Activated naive CD4-positive, alpha-beta T cell treated with Interleukin-2 at 50 U/mL for 16 hours (primary cell): ENCODE data around the gene PIP5K1B.

ENCODE experiments used
- DNase-seq: peaks from one replicate; pipeline ENCODE4 v3.0.0-alpha.2; 2020

PIP5K1B gene

GRCh38 chr9:68708513-68708912 is 3.5 kb downstream of the PIP5K1B start:
- DNase-seq, result no peak

- DNase-seq, result no peak
These were observed 4.5 kb downstream of the PIP5K1B start for GRCh38 chr9:68709291-68710110.

- DNase-seq, result no peak
These were observed 5.1 kb downstream of the PIP5K1B start for GRCh38 chr9:68710111-68710471.

GRCh38 chr9:68711281-68711680 is 6.2 kb downstream of the PIP5K1B start:
- no peak for DNase-seq

GRCh38 chr9:68711932-68712331 is 6.9 kb downstream of the PIP5K1B start:
- no peak for DNase-seq

- no peak for DNase-seq
These were observed 9.6 kb downstream of the PIP5K1B start for GRCh38 chr9:68714416-68715180.

GRCh38 chr9:68715181-68715456 is 10.1 kb downstream of the PIP5K1B start:
- no peak for DNase-seq

GRCh38 chr9:68717552-68718443 is 12.8 kb downstream of the PIP5K1B start:
- DNase-seq, result no peak

GRCh38 chr9:68719847-68720246 is 14.8 kb downstream of the PIP5K1B start:
- DNase-seq, result no peak

- no peak for DNase-seq
These were observed 15.7 kb downstream of the PIP5K1B start for GRCh38 chr9:68720656-68721313.

GRCh38 chr9:68721666-68722330 is 16.8 kb downstream of the PIP5K1B start:
- no peak for DNase-seq

GRCh38 chr9:68725070-68725469 is 20.0 kb downstream of the PIP5K1B start:
- no peak for DNase-seq

GRCh38 chr9:68726489-68726888 is 21.4 kb downstream of the PIP5K1B start:
- DNase-seq, result no peak

GRCh38 chr9:68727636-68728035 is 22.6 kb downstream of the PIP5K1B start:
- no peak for DNase-seq

- DNase-seq, result no peak
These were observed 23.7 kb downstream of the PIP5K1B start for GRCh38 chr9:68728731-68729130.

GRCh38 chr9:68730570-68731235 is 25.7 kb downstream of the PIP5K1B start:
- DNase-seq, result no peak

- DNase-seq, result no peak
These were observed 26.8 kb downstream of the PIP5K1B start for GRCh38 chr9:68731857-68732256.

GRCh38 chr9:68732405-68733020 is 27.5 kb downstream of the PIP5K1B start:
- no peak for DNase-seq

GRCh38 chr9:68733021-68733405 is 28.0 kb downstream of the PIP5K1B start:
- DNase-seq, result no peak

- DNase-seq, result no peak
These were observed 33.3 kb downstream of the PIP5K1B start for GRCh38 chr9:68738358-68738757.

GRCh38 chr9:68739621-68740174 is 34.7 kb downstream of the PIP5K1B start:
- no peak for DNase-seq
